ENCODE data around the gene TRAPPC12. TPM values are rescaled to one million over a fixed set of nuclear protein-coding genes. Genes with fewer than 3 reads are reported as not detected.

Gene TRAPPC12
- total RNA-seq, 1 donor from 2014 or later = 104 TPM

DNA sequence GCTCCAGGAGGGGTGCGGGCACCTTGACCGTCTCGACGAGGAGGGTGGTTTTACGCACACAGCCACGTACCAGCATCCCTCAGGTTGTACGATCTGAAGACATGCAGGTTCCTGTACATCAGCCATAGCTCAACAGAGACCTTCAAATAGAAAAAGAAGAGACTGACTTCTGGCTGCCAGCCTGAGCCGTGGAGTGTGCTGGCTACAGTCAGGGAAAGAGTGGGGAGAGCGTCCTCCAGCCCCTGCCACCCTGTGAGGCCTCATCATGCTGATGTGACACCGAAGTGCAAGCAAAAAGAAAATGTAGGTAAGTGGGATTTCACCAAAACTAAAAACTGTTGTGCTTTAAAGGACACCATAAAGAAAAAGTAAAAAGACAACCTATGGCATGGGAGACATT lies 92.8 kb downstream of the TRAPPC12 start:
- DNase-seq = peak; percentile 19
- peak; percentile 36 for ATAC-seq (ENCODE audit: poor library complexity)
- intact Hi-C loops (cut with DNase I) = no loop called here

DNA sequence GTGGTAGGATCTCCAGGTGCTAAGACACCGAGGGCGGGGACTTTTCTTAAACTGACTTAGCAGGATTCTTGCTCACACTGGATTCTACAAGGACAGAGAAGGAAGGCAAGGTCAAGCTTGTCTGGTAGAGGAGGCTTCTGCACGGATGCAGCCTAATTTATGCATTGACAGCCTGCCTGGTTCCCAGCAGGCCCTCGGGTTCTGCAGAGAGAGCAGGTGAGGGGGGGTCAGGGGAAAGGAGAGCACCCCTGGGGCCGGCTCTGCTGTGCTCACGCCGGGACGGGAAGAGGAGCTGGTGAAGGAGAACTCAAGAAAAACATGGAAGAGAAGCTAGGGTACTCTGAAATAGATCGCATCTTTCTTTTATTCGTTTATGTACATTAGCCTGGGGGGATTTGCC lies 93.5 kb downstream of the TRAPPC12 start:
- ATAC-seq (ENCODE audit: poor library complexity) (peak; percentile 4), DNase-seq (peak; percentile 30)
- intact Hi-C loops (cut with DNase I) = no loop called here

DNA sequence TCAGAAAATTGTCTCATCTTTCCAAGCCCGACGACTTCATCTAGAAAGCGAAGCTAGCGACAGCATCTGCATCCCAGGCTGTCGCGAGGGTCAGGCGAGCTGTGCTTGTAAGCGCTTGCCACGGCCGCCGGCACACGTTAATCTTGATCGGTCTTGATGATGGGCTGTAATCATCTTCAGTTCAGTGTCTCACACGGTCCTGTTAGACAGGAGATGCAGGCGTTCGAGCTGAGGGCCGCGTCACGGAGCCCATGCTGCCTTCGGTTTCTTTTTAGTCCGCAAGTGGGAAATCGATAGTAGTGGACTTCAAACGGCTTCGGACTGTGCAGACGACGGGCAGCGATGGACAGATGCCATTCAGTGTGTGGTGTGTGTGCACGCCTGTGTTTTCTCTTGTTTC lies 96.3 kb downstream of the TRAPPC12 start:
- intact Hi-C loops (cut with DNase I) = no loop called here
- ATAC-seq (ENCODE audit: poor library complexity) = no peak
- DNase-seq = no peak

DNA sequence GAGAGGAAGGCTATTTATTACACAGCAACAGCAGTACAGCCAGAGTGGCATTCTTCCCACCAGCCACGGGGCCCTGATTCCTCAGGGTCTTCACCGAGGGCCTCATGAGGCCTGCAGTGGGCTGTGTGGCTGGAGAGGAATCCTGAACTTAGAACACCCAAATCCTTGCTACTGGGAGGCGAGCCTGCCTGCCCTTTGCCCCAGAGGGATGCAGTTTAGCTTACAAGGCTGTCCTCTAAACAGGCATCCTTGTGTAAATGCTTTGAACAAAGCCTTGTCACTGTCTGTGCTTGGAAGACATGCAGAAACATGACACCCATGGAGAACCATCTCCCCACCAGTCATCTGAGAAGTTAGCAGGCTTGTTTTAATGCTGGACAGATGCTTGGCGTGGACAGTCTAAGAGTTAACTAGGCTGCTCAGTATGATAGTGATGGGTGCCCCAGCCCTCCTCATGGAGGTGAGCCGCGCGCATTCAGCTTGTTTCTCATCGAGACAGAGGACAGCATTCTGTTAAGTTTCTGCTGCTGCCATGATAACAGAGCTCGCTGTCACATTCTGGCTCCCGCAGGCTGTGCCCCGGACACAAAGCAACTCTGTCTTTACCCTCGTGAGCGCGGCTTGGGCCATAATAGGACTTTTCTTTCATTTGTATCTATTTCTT lies 97.0 kb downstream of the TRAPPC12 start:
- no peak for ATAC-seq (ENCODE audit: poor library complexity)
- intact Hi-C loops (cut with DNase I) = no loop called here
- peak; percentile 35 for DNase-seq

DNA sequence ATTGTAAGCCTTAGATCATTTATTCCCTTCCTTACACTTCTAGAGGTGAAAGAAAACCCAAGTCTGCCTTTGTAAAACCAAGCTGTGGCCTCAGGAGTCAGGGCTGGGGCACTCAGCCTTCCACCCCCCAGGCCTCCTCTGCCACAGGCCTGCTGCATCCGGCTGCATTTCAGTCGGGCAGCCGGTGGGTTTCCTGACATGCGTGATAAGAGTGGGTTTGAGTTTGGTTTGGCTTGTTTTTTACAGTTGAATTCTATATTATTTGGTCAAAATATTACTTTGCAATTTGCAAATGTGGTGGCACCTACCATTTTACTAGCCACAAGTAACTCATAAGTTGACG lies 97.5 kb downstream of the TRAPPC12 start:
- no peak for DNase-seq
- ATAC-seq (ENCODE audit: poor library complexity) = no peak
- intact Hi-C loops (cut with DNase I) = no loop called here

DNA sequence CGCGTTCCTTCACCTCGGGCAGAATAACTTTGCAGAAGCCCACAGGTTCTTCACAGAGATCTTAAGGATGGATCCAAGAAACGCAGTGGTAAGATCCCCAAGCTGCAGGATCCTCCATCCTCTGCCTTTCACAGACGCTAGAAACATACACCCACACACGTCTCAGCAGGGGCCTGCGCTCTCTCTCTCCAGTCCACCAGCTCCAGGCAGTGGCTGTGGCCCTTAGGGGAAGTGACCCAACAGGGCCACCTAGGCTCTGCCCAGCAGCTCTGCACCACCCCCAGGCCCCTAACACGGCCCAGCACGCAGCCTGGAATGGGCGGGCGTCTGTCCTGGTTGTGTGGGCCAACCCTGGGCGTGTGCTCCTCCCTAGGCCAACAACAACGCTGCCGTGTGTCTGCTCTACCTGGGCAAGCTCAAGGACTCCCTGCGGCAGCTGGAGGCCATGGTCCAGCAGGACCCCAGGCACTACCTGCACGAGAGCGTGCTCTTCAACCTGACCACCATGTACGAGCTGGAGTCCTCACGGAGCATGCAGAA lies 99.4 kb downstream of the TRAPPC12 start:
- ATAC-seq (ENCODE audit: poor library complexity) = no peak
- intact Hi-C loops (cut with DNase I) = no loop called here
- DNase-seq = peak; percentile 20

DNA sequence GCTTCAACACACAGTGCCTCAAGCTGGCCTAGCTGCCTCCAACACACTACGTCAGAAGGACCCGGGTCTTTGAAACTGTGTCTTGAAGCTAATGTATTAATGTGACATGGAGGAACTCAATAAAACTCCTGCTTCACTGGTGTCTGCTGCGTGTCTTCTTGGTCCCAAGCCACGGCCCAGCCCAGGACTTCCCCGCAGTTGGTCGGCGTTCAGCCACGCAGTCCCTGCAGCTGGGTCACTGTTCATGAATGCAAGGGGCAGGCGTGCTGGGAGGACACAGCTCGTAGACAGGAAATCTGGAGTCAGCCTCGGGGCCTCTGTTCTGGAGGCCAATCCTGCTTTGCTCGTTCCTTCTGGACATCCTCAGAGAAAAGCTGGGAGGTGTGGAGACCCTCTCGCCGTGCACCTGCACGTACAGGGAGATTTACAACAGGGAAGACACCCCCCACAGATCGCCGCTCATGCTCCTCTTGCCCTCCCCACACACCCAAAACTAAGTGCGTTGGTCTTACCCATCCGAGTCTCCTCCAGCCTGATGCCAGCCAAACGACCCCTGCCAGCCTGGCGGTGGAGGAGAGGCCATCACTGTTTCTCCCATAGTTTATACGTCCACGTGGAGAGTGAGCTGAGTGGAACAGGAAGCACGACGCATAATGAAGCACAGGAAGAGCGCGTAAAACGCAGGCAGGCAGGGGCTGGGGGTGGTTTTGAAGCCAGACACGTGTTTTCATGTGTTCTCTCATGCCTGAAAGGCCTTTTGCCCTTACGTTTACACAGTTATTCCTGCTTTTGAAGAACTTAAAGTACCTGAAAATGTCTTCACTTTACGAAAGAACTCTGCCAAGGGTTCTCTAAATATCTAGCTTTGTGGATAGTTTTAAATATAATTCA lies 100.2 kb downstream of the TRAPPC12 start:
- intact Hi-C loops (cut with DNase I) = no loop called here
- DNase-seq (no peak), ATAC-seq (ENCODE audit: poor library complexity) (no peak)

DNA sequence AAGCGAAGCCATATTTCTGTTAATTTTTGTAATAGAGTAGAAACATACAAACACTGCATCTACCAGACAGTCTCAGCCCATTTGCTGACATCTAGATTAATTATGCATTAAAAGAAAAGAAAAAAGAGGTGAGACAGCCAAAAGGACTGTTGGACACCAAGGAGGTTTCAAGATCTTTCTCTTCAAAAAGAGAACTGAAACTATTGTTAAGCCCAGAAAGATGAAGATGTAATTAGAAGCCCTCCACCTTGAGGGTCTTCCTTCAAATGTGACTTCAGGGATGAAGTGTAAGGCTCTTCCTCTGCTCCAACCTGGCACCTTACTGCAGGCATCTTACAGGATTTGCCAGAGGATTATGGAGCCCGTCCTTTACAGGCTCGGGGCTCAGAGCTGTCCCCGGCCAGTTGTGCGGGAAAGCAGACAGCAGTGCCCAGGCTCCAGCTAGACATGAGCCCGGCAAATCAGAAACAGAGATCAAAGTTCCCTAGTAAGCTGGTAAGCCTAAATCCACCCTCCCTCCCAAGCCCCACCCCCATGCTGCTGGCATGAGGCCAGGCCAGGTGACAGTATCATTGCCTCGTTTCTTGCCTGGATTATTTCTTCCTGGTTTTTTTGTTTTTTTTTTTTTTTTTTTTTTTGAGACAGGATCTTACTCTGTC lies 101.0 kb downstream of the TRAPPC12 start:
- DNase-seq (peak; percentile 33), ATAC-seq (ENCODE audit: poor library complexity) (no peak)
- intact Hi-C loops (cut with DNase I) = no loop called here

DNA sequence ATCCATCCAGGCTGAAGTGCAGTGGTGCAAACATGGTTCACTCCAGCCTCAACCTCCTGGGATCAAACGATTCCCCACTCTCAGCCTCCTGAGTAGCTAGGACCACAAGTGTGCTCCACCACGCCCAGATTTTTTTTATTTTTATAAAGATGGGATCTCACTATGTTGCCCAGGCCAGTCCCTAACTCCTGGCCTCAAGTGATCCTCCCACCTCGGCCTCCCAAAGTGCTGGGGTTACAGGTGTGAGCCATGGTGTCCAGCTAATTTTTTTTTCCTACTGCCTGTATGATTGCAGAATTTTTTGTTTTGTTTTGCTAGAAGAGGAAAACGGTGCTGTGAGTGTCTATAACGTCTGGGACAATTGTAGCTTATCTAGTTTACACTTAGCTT lies 101.5 kb downstream of the TRAPPC12 start:
- ATAC-seq (ENCODE audit: poor library complexity) (no peak), DNase-seq (no peak)
- intact Hi-C loops (cut with DNase I) = no loop called here

DNA sequence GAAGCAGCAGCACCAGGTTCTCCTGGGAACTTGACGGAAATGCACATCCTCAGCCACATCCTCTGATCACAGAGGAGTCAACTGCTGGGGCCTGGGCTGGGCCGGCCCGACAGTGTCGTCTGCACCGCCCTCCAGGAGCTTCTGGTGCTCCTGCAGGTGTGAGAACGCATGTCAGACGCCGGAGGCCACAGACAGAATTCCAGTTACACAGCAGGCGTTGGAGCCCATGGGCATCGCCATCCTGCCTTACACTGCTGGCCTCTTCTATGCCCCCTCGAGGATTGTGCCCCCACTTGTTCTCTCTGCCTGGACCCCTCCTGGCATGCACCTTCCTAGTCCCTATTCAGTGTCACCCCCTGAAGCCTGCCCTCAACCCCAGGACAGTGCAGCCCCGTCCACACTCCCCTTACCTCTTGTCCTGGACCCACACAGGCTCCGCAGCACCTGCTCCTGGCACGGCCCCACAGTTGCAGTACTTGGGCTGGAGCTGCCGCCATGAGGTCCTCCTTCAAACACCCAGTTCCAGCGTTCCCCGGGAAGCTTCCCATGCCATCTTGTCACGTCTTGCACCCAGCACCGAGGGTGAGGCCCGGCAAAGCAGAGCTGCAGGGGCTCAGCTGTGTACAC lies 102.4 kb downstream of the TRAPPC12 start:
- intact Hi-C loops (cut with DNase I) = no loop called here
- DNase-seq (no peak), ATAC-seq (ENCODE audit: poor library complexity) (no peak)

DNA sequence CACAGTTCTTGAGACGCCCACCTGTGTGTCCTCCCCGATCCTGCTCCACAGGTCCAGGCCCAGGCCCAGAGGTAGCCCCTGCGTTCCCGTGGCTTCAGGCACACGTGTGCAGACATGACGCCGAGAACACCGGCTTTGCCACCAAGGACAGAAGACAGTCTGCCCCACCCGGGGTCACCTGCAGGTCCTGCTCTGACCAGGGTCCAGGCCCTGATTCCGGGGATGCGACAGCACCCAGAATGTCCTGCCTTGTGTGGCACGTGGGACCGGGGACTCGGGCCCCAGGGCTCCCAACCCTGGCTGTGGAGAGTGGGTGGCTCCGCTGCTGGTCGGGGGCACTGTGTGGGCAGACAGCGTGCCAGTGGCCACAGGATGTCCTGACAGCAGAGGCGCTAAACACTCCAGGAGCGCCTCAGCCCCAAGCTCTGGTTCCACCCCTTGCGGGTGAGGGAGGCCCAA lies 102.9 kb downstream of the TRAPPC12 start:
- intact Hi-C loops (cut with DNase I) = no loop called here
- ATAC-seq (ENCODE audit: poor library complexity) = no peak
- DNase-seq = peak; percentile 27

DNA sequence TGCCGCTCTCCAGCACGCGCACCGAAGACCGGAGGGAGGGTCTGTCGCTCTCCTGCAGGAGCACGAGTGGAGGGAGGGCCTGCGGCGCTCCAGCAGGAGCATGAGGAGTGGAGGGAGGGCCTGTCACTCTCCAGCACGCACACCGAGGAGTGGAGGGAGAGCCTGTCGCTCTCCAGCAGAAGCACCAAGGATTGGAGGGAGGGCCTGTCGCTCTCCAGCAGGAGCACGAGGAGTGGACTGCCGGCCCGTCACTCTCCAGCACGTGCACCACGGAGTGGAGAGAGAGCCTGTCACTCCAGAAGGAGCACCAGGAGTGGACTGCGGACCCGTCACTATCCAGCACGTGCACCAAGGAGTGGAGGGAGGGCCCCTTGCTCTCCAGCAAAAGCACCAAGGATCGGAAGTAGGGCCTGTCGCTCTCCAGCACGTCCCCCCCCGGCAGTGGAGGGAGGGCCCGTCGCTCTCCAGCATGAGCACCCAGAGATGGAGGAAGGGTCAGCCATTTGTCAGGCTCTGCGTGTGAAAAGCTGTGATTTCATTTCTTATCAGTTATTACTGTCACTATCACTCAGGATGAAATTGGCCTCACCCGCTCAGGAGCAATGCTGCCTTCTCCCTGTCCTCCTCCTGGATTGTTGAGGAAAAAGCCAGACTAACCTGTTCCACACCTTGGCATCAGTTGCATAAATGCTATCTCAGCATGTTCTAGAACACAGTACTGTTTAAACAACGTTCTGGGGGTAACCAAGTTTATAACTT lies 103.9 kb downstream of the TRAPPC12 start:
- DNase-seq (peak; percentile 84), ATAC-seq (ENCODE audit: poor library complexity) (peak; percentile 88)
- intact Hi-C loops (cut with DNase I) = no loop called here

DNA sequence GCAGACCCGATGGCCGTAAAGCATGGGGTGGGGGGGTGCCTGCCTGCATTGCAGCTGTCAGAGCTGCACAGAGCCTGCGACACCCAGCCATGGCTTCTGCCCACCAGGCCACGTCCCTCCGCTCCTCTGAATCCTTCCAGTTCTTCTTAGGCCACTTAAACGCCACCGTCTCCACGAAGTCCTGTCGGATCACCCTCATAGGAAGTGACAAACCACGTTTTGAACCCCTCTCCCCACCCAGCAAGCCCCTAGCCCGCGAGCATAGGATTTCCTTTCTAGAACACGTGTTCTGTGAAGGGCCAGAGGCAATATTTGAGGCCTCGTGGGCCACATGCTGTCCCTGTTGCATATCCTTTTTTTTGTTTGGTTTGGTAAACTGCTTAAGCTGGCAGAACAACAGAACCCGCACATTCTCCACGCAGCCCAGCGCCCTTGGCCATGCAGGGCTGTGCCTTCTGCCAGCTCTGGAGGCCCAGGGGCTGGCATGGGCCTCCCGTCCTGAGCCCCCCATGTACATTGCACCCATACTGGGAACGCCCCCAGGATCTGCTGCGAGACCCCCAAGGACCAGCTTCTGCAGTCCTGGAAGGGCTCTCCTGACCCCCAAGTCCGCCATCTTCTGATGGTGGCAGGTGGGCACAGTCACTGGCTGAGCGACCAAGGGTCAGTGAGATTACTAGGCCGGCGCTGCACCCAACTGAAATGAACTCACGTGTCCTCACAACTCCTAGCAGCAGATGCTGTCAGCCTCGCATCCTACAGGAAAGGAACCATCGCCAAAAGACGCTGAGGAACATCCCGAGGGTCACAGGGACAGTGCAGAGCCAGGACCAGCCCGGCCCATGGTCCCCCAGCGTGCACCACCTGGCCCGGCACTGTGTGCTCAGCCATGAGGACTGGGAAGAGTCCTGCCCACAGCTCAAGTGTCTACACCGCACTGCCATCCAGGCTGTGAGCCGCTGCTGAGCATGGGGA lies 104.8 kb downstream of the TRAPPC12 start:
- ATAC-seq (ENCODE audit: poor library complexity) = no peak
- intact Hi-C loops (cut with DNase I) = no loop called here

DNA sequence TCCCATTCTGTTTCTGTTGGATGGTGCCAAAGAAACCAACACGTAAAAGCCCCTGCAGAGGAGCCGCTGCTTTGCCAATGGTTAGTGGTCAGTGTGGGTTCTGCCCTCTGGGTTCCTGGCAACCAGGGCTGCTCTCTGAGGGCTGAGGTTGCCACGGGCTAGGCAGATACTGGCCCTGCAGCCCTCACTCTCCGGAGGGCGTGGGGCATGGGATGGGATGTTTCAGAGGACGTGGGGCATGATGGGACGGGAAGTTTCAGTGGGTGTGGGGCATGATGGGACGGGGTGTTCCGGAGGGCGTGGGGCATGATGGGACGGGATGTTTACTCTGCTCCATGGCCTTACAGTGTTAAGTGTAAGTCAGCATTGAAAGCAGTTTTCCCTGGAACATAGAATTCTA lies 105.7 kb downstream of the TRAPPC12 start:
- no peak for ATAC-seq (ENCODE audit: poor library complexity)
- DNase-seq = no peak
- intact Hi-C loops (cut with DNase I) = no loop called here

More for the DNA sequence above, 104.8 kb downstream of the TRAPPC12 start:
- peak; percentile 32 for DNase-seq

DNA sequence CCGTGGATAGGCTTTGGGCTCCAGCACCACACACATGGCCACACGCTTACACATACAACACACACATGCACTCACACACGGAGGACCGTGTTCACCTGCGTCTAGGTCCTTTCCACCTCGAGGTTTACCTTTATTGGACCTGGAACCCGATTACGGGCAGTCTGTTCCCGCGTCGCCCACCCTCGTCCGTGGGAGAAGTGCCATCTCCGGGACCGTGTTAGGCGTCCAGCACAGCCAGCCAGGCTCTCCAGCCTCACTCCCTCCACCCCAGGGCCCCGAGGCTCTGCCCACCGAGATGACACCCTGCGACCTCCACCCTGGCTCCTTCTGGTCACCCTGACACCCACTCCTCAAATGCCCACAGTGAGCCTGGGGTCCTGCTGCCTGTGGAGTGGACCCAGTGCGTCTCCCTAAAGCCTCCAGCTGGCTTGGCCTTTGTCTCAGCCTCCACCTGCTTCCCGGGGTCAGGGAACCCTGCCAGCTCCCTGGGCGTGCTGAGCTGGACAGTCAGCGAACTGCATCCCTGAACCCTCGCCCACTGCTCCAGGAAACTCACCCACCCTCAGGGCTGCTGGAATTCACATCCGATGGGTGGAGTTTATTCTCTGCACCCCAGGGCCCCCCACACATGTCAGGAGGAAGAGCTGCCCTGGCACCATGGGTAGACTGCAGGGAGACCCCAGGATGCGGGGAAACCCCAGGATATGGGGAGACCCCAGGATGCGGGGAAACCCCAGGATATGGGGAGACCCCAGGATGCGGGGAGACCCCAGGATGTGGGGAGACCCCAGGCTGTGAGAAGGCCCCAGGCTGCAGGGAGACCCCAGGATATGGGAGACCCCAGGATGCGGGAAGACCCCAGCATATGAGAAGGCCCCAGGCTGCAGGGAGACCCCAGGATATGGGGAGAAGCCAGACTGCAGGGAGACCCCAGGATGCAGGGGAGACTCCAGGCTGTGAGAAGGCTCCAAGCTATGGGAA lies 106.8 kb downstream of the TRAPPC12 start:
- no peak for ATAC-seq (ENCODE audit: poor library complexity)
- no peak for DNase-seq
- intact Hi-C loops (cut with DNase I) = no loop called here

DNA sequence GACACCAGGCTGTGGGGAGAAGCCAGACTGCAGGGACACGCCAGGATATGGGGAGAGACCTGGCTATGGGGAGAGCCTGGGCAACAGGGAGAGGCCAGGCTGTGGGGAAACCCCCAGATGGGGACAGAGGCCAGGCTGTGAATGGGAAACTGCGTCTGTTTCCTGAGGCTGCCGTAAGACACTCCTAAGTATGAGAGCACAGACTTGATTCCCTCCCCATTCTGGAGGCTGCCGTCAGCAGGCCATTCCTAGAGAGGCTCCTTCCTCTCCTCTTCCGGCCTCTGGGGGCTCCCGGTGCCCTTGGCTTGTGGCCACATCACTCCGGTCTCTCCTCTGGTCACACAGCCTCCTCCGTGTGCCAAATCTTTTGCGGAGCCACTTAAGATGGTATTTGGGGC lies 107.5 kb downstream of the TRAPPC12 start:
- ATAC-seq (ENCODE audit: poor library complexity) = no peak
- intact Hi-C loops (cut with DNase I) = no loop called here
- no peak for DNase-seq
